ENCODE results near the gene LAYN. TPM values are rescaled to one million over a fixed set of nuclear protein-coding genes. Genes with fewer than 3 reads are reported as not detected.

LAYN gene
- total RNA-seq: 10 to 100 TPM; 92.2 to 93.7 TPM

GRCh38 chr11:111540114-111540936, at the start of gene LAYN:
Gene LAYN, plus strand, starts transcription at chr11:111540720. Its CDS starts 124 bp downstream, at chr11:111540844.
- ChIA-PET POLR2A (interaction anchor here (0.6 to 2.5 kb wide), 11 partner anchors 9 to 80 kb away, joined by 3 to 7 read pairs (median 4); no protein-coding TSS in a partner anchor), CTCF (interaction anchor here (0.9 to 6.5 kb wide), 6 partner anchors 8 to 94 kb away, joined by 3 to 35 read pairs (median 6); no protein-coding TSS in a partner anchor)
- Mint-ChIP-seq H3K4me3 (peak within 1 kb of the TSS; percentile 75), H3K27ac (peak within 1 kb of the TSS; percentile 80), H3K9me3 (no peaks in the 10 kb centered on the region), H3K36me3 (ENCODE audit: low read depth) (peaks cover 42% of the 10 kb centered on the region), H3K27me3 (peaks cover 22% of the 10 kb centered on the region), H3K4me1 (ENCODE audit: low read depth) (peaks cover 48% of the 10 kb centered on the region)
- TF ChIP-seq CTCF (IDR thresholded peaks at IDR 0.05): no peak
- peak; percentile 59 for ATAC-seq
- DNase-seq: peak; percentile 88
- intact Hi-C loops (cut with micrococcal nuclease): loop anchor here (10.0 kb wide), 1 partner anchor 86 kb away; no protein-coding TSS in a partner anchor

- DNase-seq (no peak), ATAC-seq (no peak)
- H3K36me3 Mint-ChIP-seq (ENCODE audit: low read depth): no peaks in the 10 kb centered on the region
- POLR2A ChIA-PET: no interaction called here
- H3K4me1 Mint-ChIP-seq (ENCODE audit: low read depth): no peaks in the 10 kb centered on the region
- no peak for TF ChIP-seq CTCF (IDR thresholded peaks at IDR 0.05)
- peaks cover 21% of the 10 kb centered on the region for H3K27me3 Mint-ChIP-seq
- intact Hi-C loops (cut with micrococcal nuclease): no loop called here
- no peak overlapping the region for H3K4me3 Mint-ChIP-seq
- no peak overlapping the region for H3K27ac Mint-ChIP-seq
- H3K9me3 Mint-ChIP-seq: no peaks in the 10 kb centered on the region
- CTCF ChIA-PET: interaction anchor here (1.1 to 1.4 kb wide), 2 partner anchors 18 to 47 kb away, joined by 3 to 4 read pairs; no protein-coding TSS in a partner anchor
Measured at GRCh38 chr11:111494040-111494439, 46.5 kb upstream of the LAYN start.

GRCh38 chr11:111499483-111499882, 41.0 kb upstream of the LAYN start:
- Mint-ChIP-seq H3K36me3 (ENCODE audit: low read depth) (no peaks in the 10 kb centered on the region), H3K4me3 (no peak overlapping the region), H3K27me3 (peaks cover 18% of the 10 kb centered on the region), H3K4me1 (ENCODE audit: low read depth) (no peaks in the 10 kb centered on the region), H3K27ac (no peak overlapping the region), H3K9me3 (no peaks in the 10 kb centered on the region)
- intact Hi-C loops (cut with micrococcal nuclease): no loop called here
- no peak for DNase-seq
- ATAC-seq: no peak
- CTCF ChIA-PET: interaction anchor here (1.0 to 1.3 kb wide), 2 partner anchors 9 to 21 kb away, joined by 3 read pairs; no protein-coding TSS in a partner anchor
- POLR2A ChIA-PET: no interaction called here
- TF ChIP-seq CTCF (IDR thresholded peaks at IDR 0.05): no peak

- CTCF ChIA-PET: interaction anchor here (1.5 kb wide), 1 partner anchor 12 kb away, joined by 4 read pairs; the partner anchor contains the start of gene BTG4
- Mint-ChIP-seq H3K27me3 (peaks cover 20% of the 10 kb centered on the region), H3K27ac (no peak overlapping the region), H3K4me3 (no peak overlapping the region), H3K9me3 (no peaks in the 10 kb centered on the region), H3K4me1 (ENCODE audit: low read depth) (no peaks in the 10 kb centered on the region), H3K36me3 (ENCODE audit: low read depth) (no peaks in the 10 kb centered on the region)
- no peak for DNase-seq
- POLR2A ChIA-PET: no interaction called here
- no peak for ATAC-seq
- TF ChIP-seq CTCF (IDR thresholded peaks at IDR 0.05): no peak
- intact Hi-C loops (cut with micrococcal nuclease): no loop called here
Measured at GRCh38 chr11:111500481-111500880, 40.0 kb upstream of the LAYN start.

- H3K27ac Mint-ChIP-seq: no peak overlapping the region
- peaks cover 27% of the 10 kb centered on the region for H3K27me3 Mint-ChIP-seq
- intact Hi-C loops (cut with micrococcal nuclease): no loop called here
- no peaks in the 10 kb centered on the region for H3K4me1 Mint-ChIP-seq (ENCODE audit: low read depth)
- POLR2A ChIA-PET: no interaction called here
- ATAC-seq: no peak
- H3K36me3 Mint-ChIP-seq (ENCODE audit: low read depth): no peaks in the 10 kb centered on the region
- no peaks in the 10 kb centered on the region for H3K9me3 Mint-ChIP-seq
- no peak for DNase-seq
- no peak overlapping the region for H3K4me3 Mint-ChIP-seq
- CTCF ChIA-PET: interaction anchor here (1.5 to 1.6 kb wide), 2 partner anchors 9 to 11 kb away, joined by 4 to 5 read pairs; partner anchors contain the start of gene BTG4
- no peak for TF ChIP-seq CTCF (IDR thresholded peaks at IDR 0.05)
Measured at GRCh38 chr11:111502611-111503010, 37.9 kb upstream of the LAYN start.

Measured in activated CD8-positive, alpha-beta T cell treated with anti-CD3 and anti-CD28 coated beads for 36 hours (primary cell).